Immature natural killer cell (primary cell): ENCODE results near the gene NEK11. TPM values are rescaled to one million over a fixed set of nuclear protein-coding genes. Genes with fewer than 3 reads are reported as not detected.

Experiments used
- DNase-seq, 3 donors: peaks; one replicate each; pipeline ENCODE4 v3.0.0; 2022; ENCODE audit warnings: mixed read lengths in 1 of 3
- H3K27ac Mint-ChIP-seq, 6 donors: one replicate each; pipeline ENCODE4 v1.8.0; 2020; ENCODE audit warnings: mixed read lengths in 6 of 6, mild to moderate bottlenecking in 5 of 6, inconsistent platforms in 4 of 6, moderate library complexity in 3 of 6
- H3K27me3 Mint-ChIP-seq, 3 donors: one replicate each; pipeline ENCODE4 v1.8.0; 2020 to 2021; ENCODE audit warnings: low read depth in 3 of 3, mild to moderate bottlenecking in 3 of 3, mixed read lengths in 3 of 3, moderate library complexity in 3 of 3, inconsistent platforms in 1 of 3
- H3K36me3 Mint-ChIP-seq, 3 donors: one replicate each; pipeline ENCODE4 v1.8.0; 2020; ENCODE audit warnings: mixed read lengths in 3 of 3, inconsistent platforms in 2 of 3, mild to moderate bottlenecking in 2 of 3
- H3K4me1 Mint-ChIP-seq, 2 donors: one replicate each; pipeline ENCODE4 v1.8.0; 2020; ENCODE audit warnings: inconsistent platforms in 2 of 2, mild to moderate bottlenecking in 2 of 2, mixed read lengths in 2 of 2, moderate library complexity in 1 of 2
- H3K4me3 Mint-ChIP-seq, 5 donors: one replicate each; pipeline ENCODE4 v1.8.0; 2020; ENCODE audit warnings: mild to moderate bottlenecking in 5 of 5, mixed read lengths in 5 of 5, inconsistent platforms in 3 of 5, moderate library complexity in 3 of 5
- H3K9me3 Mint-ChIP-seq, 6 donors: one replicate each; pipeline ENCODE4 v1.8.0; 2020; ENCODE audit warnings: mild to moderate bottlenecking in 6 of 6, mixed read lengths in 6 of 6, inconsistent platforms in 4 of 6, moderate library complexity in 3 of 6
- polyA plus RNA-seq, 3 donors: library from polyadenylated mRNA; unstranded; fragments of 300-500 nt; fragmentation: Illumina TruSeq; gene quantifications; one replicate each; pipeline ENCODE4 v1.2.3, GENCODE V29; 2021

NEK11 gene
- polyA plus RNA-seq, 3 donors from 2014 or later = 0.41 to 0.47 TPM; not detected in 1

DNA sequence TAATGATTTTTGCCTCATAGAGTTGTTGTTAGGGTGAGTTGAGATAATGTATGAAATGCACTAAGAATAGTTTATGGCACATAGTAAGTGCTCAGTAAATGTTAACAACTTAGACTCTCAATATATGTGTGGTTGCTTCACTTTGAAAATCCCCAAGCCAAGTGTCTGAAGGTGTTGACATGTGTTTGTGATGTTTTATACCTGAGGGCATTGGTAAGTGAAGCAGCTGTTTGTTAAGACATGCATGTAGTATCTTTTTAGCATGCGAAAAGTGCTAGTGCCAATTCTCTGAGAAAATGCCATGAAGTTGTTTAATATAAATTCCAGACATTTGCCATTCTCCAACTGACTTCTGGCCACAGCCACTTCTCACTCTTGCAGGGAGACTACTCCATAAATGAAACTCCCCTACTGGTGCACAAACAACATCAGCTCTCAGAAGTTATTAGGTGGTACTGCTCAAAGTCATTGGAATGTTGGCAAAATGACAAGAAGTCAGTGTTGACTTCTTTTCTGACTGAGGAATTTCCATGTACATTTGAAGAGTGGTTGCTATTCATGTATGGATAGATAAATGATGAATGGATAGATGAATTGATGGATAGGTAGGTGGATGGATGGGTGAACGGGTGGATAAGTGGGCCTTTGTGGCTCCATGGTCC, 251.3 kb downstream of the NEK11 start:
- no peak for DNase-seq
- no peak overlapping the region for H3K27ac Mint-ChIP-seq
- H3K9me3 Mint-ChIP-seq = no peaks in the 10 kb centered on the region
- no peaks in the 10 kb centered on the region for H3K4me1 Mint-ChIP-seq
- H3K36me3 Mint-ChIP-seq = no peaks in the 10 kb centered on the region
- H3K4me3 Mint-ChIP-seq = no peak overlapping the region
- no peaks in the 10 kb centered on the region for H3K27me3 Mint-ChIP-seq

DNA sequence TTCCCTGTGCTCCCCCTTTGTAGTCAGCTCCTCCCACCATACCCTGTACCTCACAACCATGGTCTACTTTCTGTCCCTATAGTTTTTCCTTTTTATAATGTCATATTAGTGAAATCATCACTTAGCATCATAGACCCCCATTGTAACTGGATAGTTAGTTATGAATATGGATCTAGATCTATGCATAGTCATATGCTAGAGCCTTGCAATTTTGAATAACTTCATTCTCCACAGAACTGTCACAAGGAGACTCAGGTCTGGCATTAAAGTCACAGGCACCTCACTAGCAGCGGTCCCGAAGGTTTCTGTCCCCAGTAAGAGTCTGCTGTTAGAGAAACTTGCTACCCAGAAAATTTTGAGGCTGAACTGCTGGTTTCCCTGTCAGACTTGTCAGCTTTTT, 252.9 kb downstream of the NEK11 start:
- H3K4me3 Mint-ChIP-seq = no peak overlapping the region
- no peaks in the 10 kb centered on the region for H3K4me1 Mint-ChIP-seq
- H3K27ac Mint-ChIP-seq = no peak overlapping the region
- no peak for DNase-seq
- no peaks in the 10 kb centered on the region for H3K27me3 Mint-ChIP-seq
- no peaks in the 10 kb centered on the region for H3K36me3 Mint-ChIP-seq
- no peaks in the 10 kb centered on the region for H3K9me3 Mint-ChIP-seq

DNA sequence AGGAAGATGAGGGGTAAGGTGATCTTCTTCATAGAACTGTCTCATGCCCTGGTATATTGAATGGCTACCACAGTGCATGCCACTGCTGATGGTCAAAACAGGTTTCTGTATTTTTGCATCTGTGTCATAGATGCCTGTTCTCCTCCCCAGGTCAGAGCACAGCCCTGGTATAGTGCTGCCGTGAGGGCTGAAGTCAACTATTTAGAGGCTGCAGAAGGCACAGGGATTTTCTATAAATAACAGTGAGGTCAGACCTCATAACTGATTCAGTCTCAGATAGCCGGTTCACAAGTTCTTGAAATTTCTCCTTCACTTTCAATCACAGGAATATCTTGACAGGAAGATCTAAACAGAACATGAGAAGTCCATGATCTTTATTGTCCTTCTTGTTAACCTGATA, 255.7 kb downstream of the NEK11 start:
- no peak for DNase-seq
- Mint-ChIP-seq H3K4me3 (no peak overlapping the region), H3K27ac (no peak overlapping the region), H3K9me3 (no peaks in the 10 kb centered on the region), H3K36me3 (no peaks in the 10 kb centered on the region), H3K27me3 (no peaks in the 10 kb centered on the region), H3K4me1 (no peaks in the 10 kb centered on the region)

DNA sequence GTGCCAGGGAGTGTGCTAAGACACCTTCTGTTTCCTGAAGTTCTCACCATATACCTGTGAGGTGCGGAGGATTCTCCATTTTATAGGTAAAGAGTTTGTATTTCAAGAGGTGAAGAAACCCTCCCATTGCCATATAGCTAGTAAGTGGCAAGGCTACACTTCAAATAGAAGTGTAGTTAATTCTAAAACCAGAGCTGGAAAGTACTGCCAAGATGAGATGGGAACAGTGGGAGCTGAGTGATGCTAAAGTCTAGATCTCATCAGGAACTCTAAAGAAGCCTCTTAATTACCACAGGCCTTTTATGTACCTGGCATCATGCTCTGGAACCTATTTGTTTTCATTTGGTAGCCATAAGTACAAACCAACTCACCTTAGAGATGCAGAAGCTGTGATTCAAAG, 256.3 kb downstream of the NEK11 start:
- DNase-seq = no peak
- no peak overlapping the region for H3K27ac Mint-ChIP-seq
- peaks cover 0 to under 1% (median 0%) of the 10 kb centered on the region in 3 donors for H3K27me3 Mint-ChIP-seq
- H3K36me3 Mint-ChIP-seq = no peaks in the 10 kb centered on the region
- H3K4me1 Mint-ChIP-seq = no peaks in the 10 kb centered on the region
- no peak overlapping the region for H3K4me3 Mint-ChIP-seq
- no peaks in the 10 kb centered on the region for H3K9me3 Mint-ChIP-seq

DNA sequence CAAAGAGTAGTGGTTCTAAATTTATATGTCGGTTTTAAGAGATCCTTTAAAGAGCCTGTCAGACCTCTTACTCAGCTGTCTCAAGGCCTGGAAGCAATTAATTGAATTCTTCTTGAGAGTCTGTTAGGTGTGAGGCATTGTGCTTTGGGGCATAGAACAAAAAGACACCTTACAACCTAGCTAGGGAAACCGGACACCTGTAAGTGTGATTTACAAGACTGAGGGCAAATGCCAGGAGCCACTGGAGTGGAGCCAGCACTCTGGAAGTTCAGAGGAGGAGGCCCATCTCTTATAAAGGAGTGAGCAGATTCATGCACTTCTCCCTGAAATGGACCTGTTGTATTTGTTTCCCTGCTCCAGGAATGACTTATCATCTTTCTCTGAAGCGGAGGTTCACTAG, 257.2 kb downstream of the NEK11 start:
- H3K4me1 Mint-ChIP-seq = no peaks in the 10 kb centered on the region
- H3K36me3 Mint-ChIP-seq = no peaks in the 10 kb centered on the region
- no peak for DNase-seq
- no peak overlapping the region for H3K27ac Mint-ChIP-seq
- H3K27me3 Mint-ChIP-seq = peaks cover 0 to 5% (median 0%) of the 10 kb centered on the region in 3 donors
- no peaks in the 10 kb centered on the region for H3K9me3 Mint-ChIP-seq
- no peak overlapping the region for H3K4me3 Mint-ChIP-seq

DNA sequence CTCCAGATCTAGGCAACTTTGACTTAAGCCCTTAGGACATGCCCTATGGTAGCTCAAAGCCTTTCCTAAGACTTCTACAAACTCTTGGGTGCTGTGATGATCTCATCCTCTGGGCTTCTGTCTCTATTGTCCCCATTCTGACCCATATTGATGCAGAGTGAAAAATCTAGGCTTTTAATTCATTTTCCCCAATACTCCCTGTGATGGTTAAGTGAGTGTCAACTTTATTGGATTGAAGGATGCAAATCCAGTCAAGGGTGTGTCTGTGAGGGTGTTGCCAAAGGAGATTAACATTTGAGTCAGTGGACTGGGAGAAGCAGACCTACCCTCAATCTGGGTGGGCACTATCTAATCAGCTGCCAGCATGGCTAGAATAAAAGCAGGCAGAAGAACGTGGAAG, 257.6 kb downstream of the NEK11 start:
- Mint-ChIP-seq H3K9me3 (no peaks in the 10 kb centered on the region), H3K27me3 (peaks cover 0 to 5% (median 0%) of the 10 kb centered on the region in 3 donors), H3K4me1 (no peaks in the 10 kb centered on the region), H3K27ac (no peak overlapping the region), H3K36me3 (no peaks in the 10 kb centered on the region), H3K4me3 (no peak overlapping the region)
- DNase-seq = no peak

DNA sequence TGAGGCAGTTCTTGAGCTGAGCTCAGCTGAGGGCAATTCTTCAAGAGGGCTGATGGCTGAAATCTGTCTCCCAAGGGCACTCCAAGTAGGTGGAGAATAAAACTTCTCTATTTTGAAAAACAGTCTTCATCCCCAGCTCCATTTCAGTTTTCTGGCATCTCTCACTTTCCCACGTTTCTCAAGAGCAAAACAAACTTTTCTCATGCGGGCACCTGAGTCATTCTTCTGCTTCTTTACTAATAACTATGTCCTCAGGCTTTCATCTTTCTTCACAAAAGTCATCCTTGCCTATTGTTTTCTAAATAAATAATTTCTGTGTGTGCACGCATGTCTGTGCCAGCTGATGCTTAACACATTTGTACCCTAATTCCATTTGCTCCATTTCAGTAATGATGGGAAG, 258.8 kb downstream of the NEK11 start:
- no peak overlapping the region for H3K4me3 Mint-ChIP-seq
- no peak overlapping the region for H3K27ac Mint-ChIP-seq
- H3K9me3 Mint-ChIP-seq = no peaks in the 10 kb centered on the region
- DNase-seq = no peak
- no peaks in the 10 kb centered on the region for H3K4me1 Mint-ChIP-seq
- no peaks in the 10 kb centered on the region for H3K36me3 Mint-ChIP-seq
- peaks cover 0 to 5% (median 0%) of the 10 kb centered on the region in 3 donors for H3K27me3 Mint-ChIP-seq

DNA sequence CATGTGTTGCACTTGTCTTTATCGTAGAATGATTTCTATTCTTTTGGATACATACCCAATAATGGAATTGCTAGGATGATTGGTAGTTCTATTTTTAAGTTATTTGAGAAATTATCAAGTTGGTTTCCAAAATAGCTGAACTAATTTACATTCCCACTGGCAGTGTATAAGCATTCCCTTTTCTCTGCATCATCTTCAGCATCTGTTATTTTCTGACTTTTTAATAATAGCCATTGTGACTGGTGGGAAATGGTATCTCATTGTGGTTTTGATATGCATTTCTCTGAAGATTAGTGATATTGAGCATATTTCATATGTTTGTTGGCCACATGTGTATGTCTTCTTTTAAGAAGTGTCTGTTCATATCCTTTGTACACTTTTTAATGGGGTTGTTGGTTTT, 273.2 kb downstream of the NEK11 start:
- Mint-ChIP-seq H3K4me1 (no peaks in the 10 kb centered on the region), H3K27me3 (peaks cover 3 to 17% (median 4%) of the 10 kb centered on the region in 3 donors), H3K9me3 (peaks cover 0 to 4% (median 0%) of the 10 kb centered on the region in 6 donors), H3K36me3 (no peaks in the 10 kb centered on the region), H3K4me3 (no peak overlapping the region), H3K27ac (no peak overlapping the region)
- DNase-seq = no peak

DNA sequence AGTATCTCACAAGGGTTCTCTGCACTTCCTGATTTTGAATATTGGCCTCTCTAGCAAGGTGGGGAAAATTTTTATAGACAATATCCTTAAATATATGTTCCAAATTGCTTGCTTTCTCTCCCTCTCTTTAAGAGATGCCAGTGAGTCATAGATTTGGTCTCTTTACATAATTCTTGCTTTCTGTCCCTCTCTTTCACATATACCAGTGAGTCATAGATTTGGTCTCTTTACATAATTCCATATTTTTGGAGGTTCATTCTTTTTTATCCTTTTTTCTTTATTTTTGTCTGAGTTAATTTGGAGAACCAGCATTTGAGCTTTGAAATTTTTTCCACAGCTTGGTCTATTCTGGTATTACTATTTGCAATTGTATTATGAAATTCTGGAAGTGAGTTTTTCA, 277.2 kb downstream of the NEK11 start:
- Mint-ChIP-seq H3K36me3 (no peaks in the 10 kb centered on the region), H3K4me1 (no peaks in the 10 kb centered on the region), H3K9me3 (peaks cover 0 to 4% (median 0%) of the 10 kb centered on the region in 6 donors), H3K27me3 (peaks cover 6 to 17% (median 6%) of the 10 kb centered on the region in 3 donors), H3K27ac (no peak overlapping the region), H3K4me3 (no peak overlapping the region)
- no peak for DNase-seq

DNA sequence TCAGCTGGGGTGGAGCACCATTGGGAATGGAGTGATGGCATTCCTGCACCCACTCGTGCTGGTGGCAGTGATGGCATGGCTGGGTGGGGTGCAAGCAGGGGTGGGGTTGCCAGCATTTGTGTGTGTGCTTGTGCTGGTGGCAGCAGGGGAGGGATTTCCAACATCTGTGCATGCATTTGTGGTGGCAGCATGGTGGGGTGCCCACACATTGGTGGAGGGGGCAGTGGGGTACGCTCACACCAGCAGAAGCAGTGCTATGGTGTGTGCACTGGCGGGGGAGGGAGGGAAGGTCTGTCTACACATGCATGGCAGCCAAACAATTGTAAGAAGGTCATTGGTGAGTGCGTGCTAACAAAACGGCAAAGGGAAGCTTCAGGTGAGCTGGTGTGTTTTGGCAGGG, 278.2 kb downstream of the NEK11 start:
- Mint-ChIP-seq H3K36me3 (no peaks in the 10 kb centered on the region), H3K4me1 (no peaks in the 10 kb centered on the region), H3K4me3 (no peak overlapping the region), H3K27me3 (peaks cover 6 to 12% (median 6%) of the 10 kb centered on the region in 3 donors), H3K27ac (no peak overlapping the region), H3K9me3 (peaks cover 0 to 4% (median 0%) of the 10 kb centered on the region in 6 donors)
- no peak for DNase-seq

DNA sequence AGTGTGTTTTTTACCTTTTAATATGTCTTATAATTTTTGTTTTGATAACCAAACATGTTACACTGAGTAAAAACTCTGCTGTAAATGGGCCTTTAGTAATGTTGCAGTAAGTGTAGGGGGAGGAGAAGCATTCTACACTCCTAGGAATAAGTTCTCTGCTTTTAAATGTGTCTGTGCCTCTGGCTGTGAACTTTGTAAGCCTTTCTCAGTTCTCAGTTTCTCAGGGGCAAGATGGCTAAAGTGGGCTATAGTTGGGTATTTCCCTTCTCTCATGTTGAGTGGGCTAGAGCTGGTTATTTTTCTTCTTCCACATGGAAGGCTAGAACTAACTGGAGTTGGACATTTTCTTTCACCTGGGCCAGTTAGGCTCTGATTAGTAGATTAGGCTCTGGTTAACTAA, 279.6 kb downstream of the NEK11 start:
- H3K36me3 Mint-ChIP-seq = no peaks in the 10 kb centered on the region
- H3K4me1 Mint-ChIP-seq = no peaks in the 10 kb centered on the region
- H3K27me3 Mint-ChIP-seq = peaks cover 6 to 12% (median 6%) of the 10 kb centered on the region in 3 donors
- DNase-seq = no peak
- peaks cover 0 to 2% (median 0%) of the 10 kb centered on the region in 6 donors for H3K9me3 Mint-ChIP-seq
- H3K4me3 Mint-ChIP-seq = no peak overlapping the region
- H3K27ac Mint-ChIP-seq = no peak overlapping the region

DNA sequence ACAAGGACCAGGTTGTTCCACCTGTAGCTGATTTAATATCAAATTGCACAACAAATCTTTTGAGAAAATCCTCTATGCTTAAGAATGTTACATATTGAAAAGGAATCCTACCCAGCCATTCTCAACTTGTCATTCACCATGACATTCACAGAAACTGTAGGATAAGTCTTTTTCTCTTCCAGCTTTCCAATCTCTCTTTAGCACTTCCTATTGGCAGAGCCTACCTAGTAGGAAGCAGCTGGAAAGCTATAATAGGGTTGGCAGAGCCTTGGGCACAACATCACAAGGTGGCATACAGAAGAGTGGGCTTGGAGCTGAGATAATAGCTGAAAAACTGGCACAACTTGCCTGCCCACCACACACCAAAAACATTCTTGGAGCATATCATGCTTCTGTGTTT, 287.6 kb downstream of the NEK11 start:
- Mint-ChIP-seq H3K27me3 (peaks cover 0 to 10% (median 4%) of the 10 kb centered on the region in 3 donors), H3K4me3 (no peak overlapping the region), H3K36me3 (no peaks in the 10 kb centered on the region), H3K4me1 (no peaks in the 10 kb centered on the region), H3K27ac (no peak overlapping the region), H3K9me3 (no peaks in the 10 kb centered on the region)
- no peak for DNase-seq

DNA sequence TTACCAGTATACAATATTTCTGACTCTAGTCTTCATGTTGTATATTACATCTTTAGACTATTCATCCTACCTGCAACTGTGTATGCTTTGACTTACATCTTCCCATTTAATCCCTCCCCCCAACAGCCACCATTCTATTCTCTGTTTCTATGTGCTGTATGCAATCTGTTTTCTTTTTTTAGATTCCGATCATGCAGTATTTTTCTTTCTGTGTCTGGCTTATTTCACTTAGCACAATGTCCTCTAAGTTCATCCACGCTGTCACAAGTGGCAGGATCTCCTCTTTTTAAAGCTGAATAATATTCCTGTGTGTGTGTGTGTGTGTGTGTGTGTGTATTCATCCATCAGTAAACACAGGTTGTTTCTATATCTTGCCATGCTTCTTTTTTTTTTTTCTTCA, 288.5 kb downstream of the NEK11 start:
- peaks cover 0 to 10% (median 4%) of the 10 kb centered on the region in 3 donors for H3K27me3 Mint-ChIP-seq
- no peak for DNase-seq
- H3K4me1 Mint-ChIP-seq = no peaks in the 10 kb centered on the region
- no peak overlapping the region for H3K4me3 Mint-ChIP-seq
- H3K36me3 Mint-ChIP-seq = no peaks in the 10 kb centered on the region
- H3K27ac Mint-ChIP-seq = no peak overlapping the region
- H3K9me3 Mint-ChIP-seq = no peaks in the 10 kb centered on the region

DNA sequence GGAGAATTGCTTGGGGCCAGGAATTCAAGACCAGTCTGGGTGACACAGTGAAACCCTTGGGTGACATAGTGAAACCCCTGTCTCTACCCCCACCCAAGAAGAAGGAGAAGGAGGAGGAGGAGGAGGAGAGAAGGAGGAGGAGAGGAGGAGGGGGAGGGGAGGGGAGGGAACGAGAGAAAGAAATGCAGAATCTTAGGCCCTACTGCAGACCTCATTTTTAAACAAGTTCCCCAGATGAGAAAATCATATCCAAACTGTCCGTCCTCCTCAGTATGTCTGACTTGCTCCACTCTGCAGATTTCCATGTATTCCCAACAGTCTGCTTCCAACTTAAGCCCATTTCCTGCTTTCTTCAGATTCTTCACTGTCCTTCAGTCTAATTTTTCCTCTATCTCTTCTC, 291.0 kb downstream of the NEK11 start:
- Mint-ChIP-seq H3K9me3 (no peaks in the 10 kb centered on the region), H3K4me1 (no peaks in the 10 kb centered on the region), H3K36me3 (no peaks in the 10 kb centered on the region), H3K4me3 (no peak overlapping the region), H3K27ac (no peak overlapping the region), H3K27me3 (peaks cover 0 to 10% (median 3%) of the 10 kb centered on the region in 3 donors)
- no peak for DNase-seq

DNA sequence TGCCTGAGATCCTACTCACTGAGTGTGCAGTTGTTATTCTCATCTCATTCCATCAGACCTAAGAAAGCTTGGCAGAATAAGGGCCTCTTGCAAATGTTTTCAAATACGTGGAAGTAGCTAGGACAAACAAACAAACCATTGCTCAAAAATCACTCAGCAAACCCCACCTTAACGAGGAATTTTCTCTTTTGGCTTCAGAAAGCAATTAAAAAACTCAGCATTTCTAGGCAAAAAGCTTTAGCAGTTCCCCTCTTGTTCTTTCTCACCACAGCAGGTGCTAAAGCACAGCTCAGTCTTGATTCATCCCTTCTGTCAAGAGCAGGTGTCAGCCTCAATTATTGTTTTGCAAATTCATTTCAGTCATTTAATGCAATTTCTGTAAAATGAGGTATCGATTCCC, 296.3 kb downstream of the NEK11 start:
- no peak overlapping the region for H3K4me3 Mint-ChIP-seq
- H3K36me3 Mint-ChIP-seq = no peaks in the 10 kb centered on the region
- no peaks in the 10 kb centered on the region for H3K9me3 Mint-ChIP-seq
- no peak overlapping the region for H3K27ac Mint-ChIP-seq
- no peak for DNase-seq
- no peaks in the 10 kb centered on the region for H3K4me1 Mint-ChIP-seq
- peaks cover 0 to 3% (median 2%) of the 10 kb centered on the region in 3 donors for H3K27me3 Mint-ChIP-seq
